NT2/D1 (cell line): ENCODE data around the gene C1orf159.

Experiments
- SUZ12 ChIP-seq: IDR thresholded peaks from 2 replicates; pipeline ENCODE4 v1.6.1; 2011; ENCODE audit not compliant: insufficient read length, insufficient read depth; ENCODE audit errors: extremely low read depth
- YY1 ChIP-seq: IDR thresholded peaks from 2 replicates; pipeline ENCODE4 v1.6.1; 2011; ENCODE audit not compliant: insufficient read length, insufficient read depth
- ZNF274 ChIP-seq: IDR thresholded peaks from 2 replicates; pipeline ENCODE4 v1.6.1; 2011; ENCODE audit warnings: mild to moderate bottlenecking, low read depth, low read length

DNA sequence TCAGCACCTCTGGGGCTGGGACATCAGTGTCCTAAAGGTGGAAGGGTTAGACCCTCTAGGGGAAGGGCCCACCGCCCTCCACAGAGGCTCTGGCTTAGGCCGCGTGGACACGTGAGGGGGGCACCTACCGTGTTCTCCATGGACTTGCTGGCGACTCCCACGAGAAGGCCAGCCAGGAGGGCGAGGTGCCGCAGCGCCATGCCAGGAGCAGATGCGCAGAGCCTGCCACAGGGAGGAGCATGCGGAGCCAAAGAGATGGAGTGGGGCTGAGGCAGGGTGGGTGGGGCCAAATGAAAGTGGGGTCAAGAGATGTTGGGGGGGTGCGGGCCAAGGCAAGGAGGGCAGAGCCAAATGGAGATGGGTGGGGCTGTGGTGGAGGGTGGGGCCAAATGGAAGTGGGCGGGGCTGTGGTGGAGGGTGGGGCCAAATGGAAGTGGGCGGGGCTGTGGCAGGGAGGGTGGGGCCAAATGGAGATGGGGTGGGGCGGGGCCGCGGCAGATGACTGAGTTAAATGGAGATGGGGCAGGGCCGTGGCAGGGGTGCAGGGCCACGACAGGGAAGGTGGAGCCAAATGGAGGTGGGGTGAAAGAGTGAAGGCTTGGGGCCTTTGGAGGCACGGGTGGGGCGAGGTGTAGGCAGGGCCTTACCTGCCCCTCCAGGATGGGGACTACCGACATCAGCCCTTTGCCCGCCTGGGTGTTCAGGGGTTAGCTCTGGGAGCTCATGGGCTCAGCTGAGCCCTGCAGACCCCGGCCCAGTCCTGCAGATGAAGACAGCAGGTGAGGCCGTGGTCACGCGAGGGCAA lies 24.3 kb downstream of the C1orf159 start:
- no peak for TF ChIP-seq YY1
- no peak for TF ChIP-seq SUZ12
- no peak for TF ChIP-seq ZNF274
